Endodermal cell (in vitro differentiated cells): ENCODE measurements around the gene MPC1L. TPM values are rescaled to one million over a fixed set of nuclear protein-coding genes. Genes with fewer than 3 reads are reported as not detected.
A peak's percentile ranks its signal among the peaks of the same experiment; 100 is the strongest.

Experiments used
- DNase-seq: peaks from one replicate; pipeline ENCODE4 v3.0.0-alpha.2; 2017
- H3K27ac ChIP-seq: 2 replicates; pipeline ENCODE4 v1.5.1; 2013; ENCODE audit warnings: mild to moderate bottlenecking, low read depth, low read length, moderate library complexity
- H3K27me3 ChIP-seq: 2 replicates; pipeline ENCODE4 v1.6.1; 2013; ENCODE audit warnings: mild to moderate bottlenecking, low read length, moderate library complexity; ENCODE audit not compliant: insufficient read depth, control insufficient read depth, poor library complexity, severe bottlenecking
- H3K36me3 ChIP-seq: 2 replicates; pipeline ENCODE4 v1.7.0; 2013; ENCODE audit warnings: mild to moderate bottlenecking, low read length, moderate library complexity; ENCODE audit not compliant: control insufficient read depth, insufficient read depth
- H3K4me1 ChIP-seq: one replicate; pipeline ENCODE4 v1.7.0; 2013; ENCODE audit warnings: low read length; ENCODE audit not compliant: control insufficient read depth, insufficient read depth
- H3K4me3 ChIP-seq: 2 replicates; pipeline ENCODE4 v1.5.1; 2013; ENCODE audit warnings: mild to moderate bottlenecking, low read length, moderate library complexity
- H3K9ac ChIP-seq: 2 replicates; pipeline ENCODE4 v1.6.1; 2013; ENCODE audit warnings: mild to moderate bottlenecking, low read length, moderate library complexity; ENCODE audit not compliant: poor library complexity, severe bottlenecking; ENCODE audit errors: extremely low read depth
- H3K9me3 ChIP-seq: 2 replicates; pipeline ENCODE4 v1.6.1; 2013; ENCODE audit warnings: mild to moderate bottlenecking, low read length, moderate library complexity; ENCODE audit not compliant: control insufficient read depth
- H3K27ac Mint-ChIP-seq: 2 replicates; pipeline ENCODE4 v1.8.0; 2020; ENCODE audit warnings: mixed read lengths
- H3K27me3 Mint-ChIP-seq: 2 replicates; pipeline ENCODE4 v1.8.0; 2021; ENCODE audit warnings: mild to moderate bottlenecking, mixed read lengths; ENCODE audit not compliant: insufficient read depth
- H3K36me3 Mint-ChIP-seq: 2 replicates; pipeline ENCODE4 v1.8.0; 2020; ENCODE audit warnings: low read depth, mixed read lengths
- H3K4me1 Mint-ChIP-seq: 2 replicates; pipeline ENCODE4 v1.8.0; 2020; ENCODE audit warnings: mixed read lengths
- H3K4me3 Mint-ChIP-seq: 2 replicates; pipeline ENCODE4 v1.8.0; 2020; ENCODE audit warnings: mild to moderate bottlenecking, moderate library complexity, mixed read lengths
- H3K9me3 Mint-ChIP-seq: 2 replicates; pipeline ENCODE4 v1.8.0; 2020; ENCODE audit warnings: mild to moderate bottlenecking, mixed read lengths
- WGBS, 2 experiments: methylation state at CpG; one replicate each; pipeline versions ENCODE4 v1.1.5 to v1.1.7; 2013; ENCODE audit warnings: missing lambda C conversion rate in 2 of 2, mixed read lengths in 1 of 2; ENCODE audit not compliant: insufficient coverage in 1 of 2, insufficient read length in 1 of 2; 5-methylcytosine and 5-hydroxymethylcytosine counted together
- total RNA-seq, 2 donors: library from RNA; stranded (reverse); fragmentation: NEBNext Ultra II Directional in 1 of 2; extraction: Animal tissue kit (Norgen Biotek cat#: 25700) in 1 of 2; gene quantifications; 2 replicates in 1 of 2; 3 replicates in 1 of 2; pipeline ENCODE4 v1.2.1, GENCODE V29; 2021
- TF ChIP-seq, protein P1 (sequence below): fragments of 200-600 bp; sonication (generic); conservative IDR thresholded peaks from 2 replicates; pipeline ENCODE4 v1.5.0; 2021; ENCODE audit warnings: antibody characterized with exemption, mild to moderate bottlenecking

Gene MPC1L
- total RNA-seq, 2 donors from 2014 or later = not detected

DNA sequence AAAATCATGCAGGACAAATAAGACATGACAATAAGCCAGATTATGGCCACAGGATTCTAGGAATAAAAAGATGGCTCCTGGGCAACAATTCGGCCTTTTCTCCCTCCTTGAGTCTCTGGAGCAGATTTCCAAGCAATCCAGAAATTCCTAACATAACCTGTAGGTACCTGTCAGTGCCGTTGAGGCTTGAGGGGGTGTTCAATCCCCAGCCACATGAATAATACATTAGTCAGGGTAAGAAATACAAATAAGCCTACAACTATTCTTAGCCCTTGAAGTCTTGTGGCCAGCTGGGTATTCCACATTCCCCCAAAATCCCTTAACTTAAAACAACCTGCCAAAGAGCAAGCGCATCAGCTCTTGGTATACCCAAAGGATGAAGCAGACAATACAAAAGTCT lies 14.5 kb downstream of the MPC1L start:
- H3K27ac Mint-ChIP-seq = no peak overlapping the region
- Histone ChIP-seq H3K4me3 (no peak overlapping the region), H3K9me3 (no peaks in the 10 kb centered on the region), H3K4me1 (no peaks in the 10 kb centered on the region), H3K27ac (no peak overlapping the region), H3K36me3 (peaks cover 35% of the 10 kb centered on the region), H3K9ac (no peak overlapping the region), H3K27me3 (no peaks in the 10 kb centered on the region)
- no peaks in the 10 kb centered on the region for H3K4me1 Mint-ChIP-seq
- WGBS, 2 experiments = 82% methylated on average over 3 of the region's 3 CpGs; no CpG with 5 or more reads in 1 of the 2 experiments
- TF ChIP-seq, protein P1, sequence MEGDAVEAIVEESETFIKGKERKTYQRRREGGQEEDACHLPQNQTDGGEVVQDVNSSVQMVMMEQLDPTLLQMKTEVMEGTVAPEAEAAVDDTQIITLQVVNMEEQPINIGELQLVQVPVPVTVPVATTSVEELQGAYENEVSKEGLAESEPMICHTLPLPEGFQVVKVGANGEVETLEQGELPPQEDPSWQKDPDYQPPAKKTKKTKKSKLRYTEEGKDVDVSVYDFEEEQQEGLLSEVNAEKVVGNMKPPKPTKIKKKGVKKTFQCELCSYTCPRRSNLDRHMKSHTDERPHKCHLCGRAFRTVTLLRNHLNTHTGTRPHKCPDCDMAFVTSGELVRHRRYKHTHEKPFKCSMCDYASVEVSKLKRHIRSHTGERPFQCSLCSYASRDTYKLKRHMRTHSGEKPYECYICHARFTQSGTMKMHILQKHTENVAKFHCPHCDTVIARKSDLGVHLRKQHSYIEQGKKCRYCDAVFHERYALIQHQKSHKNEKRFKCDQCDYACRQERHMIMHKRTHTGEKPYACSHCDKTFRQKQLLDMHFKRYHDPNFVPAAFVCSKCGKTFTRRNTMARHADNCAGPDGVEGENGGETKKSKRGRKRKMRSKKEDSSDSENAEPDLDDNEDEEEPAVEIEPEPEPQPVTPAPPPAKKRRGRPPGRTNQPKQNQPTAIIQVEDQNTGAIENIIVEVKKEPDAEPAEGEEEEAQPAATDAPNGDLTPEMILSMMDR = no peak
- DNase-seq = no peak
- no peak overlapping the region for H3K4me3 Mint-ChIP-seq
- no peaks in the 10 kb centered on the region for H3K27me3 Mint-ChIP-seq
- peaks cover 29% of the 10 kb centered on the region for H3K9me3 Mint-ChIP-seq
- H3K36me3 Mint-ChIP-seq = peaks cover 53% of the 10 kb centered on the region

DNA sequence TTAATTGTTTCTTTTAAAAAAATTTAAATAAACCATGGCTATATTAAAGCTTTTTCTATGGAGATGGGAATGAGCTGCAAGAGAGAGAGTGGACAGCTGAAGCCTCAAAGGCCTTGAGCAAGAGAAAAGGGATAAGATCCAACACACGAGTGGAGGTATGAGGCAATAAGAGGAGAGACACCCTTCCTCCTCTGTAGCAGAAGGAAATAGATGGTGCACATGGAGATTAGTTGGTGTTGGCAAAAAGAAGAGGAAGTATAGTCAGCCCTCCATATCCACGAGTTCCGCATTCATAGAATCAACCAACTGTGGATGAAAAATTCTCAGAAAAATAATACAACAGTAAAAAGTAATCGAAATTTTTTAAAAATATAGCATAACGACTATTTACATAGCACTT lies 20.9 kb downstream of the MPC1L start:
- Histone ChIP-seq H3K27me3 (no peaks in the 10 kb centered on the region), H3K27ac (no peak overlapping the region), H3K36me3 (no peaks in the 10 kb centered on the region), H3K9me3 (no peaks in the 10 kb centered on the region), H3K4me3 (no peak overlapping the region), H3K9ac (no peak overlapping the region), H3K4me1 (no peaks in the 10 kb centered on the region)
- Mint-ChIP-seq H3K27me3 (no peaks in the 10 kb centered on the region), H3K9me3 (peaks cover 30% of the 10 kb centered on the region), H3K4me3 (no peak overlapping the region), H3K36me3 (peaks cover 13% of the 10 kb centered on the region), H3K4me1 (peaks cover 14% of the 10 kb centered on the region), H3K27ac (no peak overlapping the region)
- no peak for DNase-seq
- TF ChIP-seq, protein P1 = no peak
- WGBS, 2 experiments = 100% methylated on average over 1 to 3 of the region's 5 CpGs

DNA sequence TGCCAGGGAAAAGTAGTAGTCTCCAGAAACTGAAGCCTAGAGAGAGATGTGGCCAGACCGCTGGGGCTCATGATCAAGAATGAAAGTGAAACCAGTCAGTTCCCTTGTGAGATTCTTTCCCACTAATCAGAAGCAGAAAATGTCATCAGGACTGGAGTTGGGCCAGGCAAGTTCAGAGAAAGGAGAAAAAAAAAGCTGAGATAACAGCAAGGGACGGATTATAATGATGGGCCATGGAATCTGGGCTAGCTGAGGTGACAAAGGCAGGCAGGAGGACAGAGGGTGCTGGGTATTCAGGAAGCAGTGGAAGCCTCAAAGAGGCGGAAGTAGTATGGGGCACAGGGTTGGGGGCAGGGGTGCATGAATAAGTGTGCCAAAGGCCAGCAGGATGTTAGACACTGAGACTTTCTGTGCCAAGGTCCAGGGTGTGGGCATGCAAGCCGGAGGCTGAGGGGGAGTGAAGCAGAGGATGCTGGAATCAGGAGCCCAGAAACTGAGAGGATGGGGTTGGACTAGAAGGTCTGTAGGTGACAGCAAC lies 21.7 kb downstream of the MPC1L start:
- H3K27ac Mint-ChIP-seq = peak overlapping the region; percentile 39
- TF ChIP-seq, protein P1 = no peak
- peaks cover 14% of the 10 kb centered on the region for H3K4me1 Mint-ChIP-seq
- Histone ChIP-seq H3K27ac (no peak overlapping the region), H3K27me3 (no peaks in the 10 kb centered on the region), H3K36me3 (peaks cover 2% of the 10 kb centered on the region), H3K4me1 (no peaks in the 10 kb centered on the region), H3K9ac (no peak overlapping the region), H3K9me3 (no peaks in the 10 kb centered on the region), H3K4me3 (peak overlapping the region; percentile 29)
- WGBS, 2 experiments = 89 to 93% methylated on average over 1 to 4 of the region's 4 CpGs
- H3K27me3 Mint-ChIP-seq = no peaks in the 10 kb centered on the region
- peaks cover 13% of the 10 kb centered on the region for H3K36me3 Mint-ChIP-seq
- peaks cover 30% of the 10 kb centered on the region for H3K9me3 Mint-ChIP-seq
- DNase-seq = no peak
- H3K4me3 Mint-ChIP-seq = peak overlapping the region; percentile 17
